Left ventricle myocardium inferior (tissue), 1 donor: Measurements from ENCODE around the gene C2CD5. TPM values are rescaled to one million over a fixed set of nuclear protein-coding genes. Genes with fewer than 3 reads are reported as not detected.

ENCODE experiments used
- DNase-seq: peaks from one replicate; pipeline ENCODE4 v3.0.0-alpha.2; 2020
- H3K27ac ChIP-seq: fragments of 200-600 bp; replicated peaks from 2 replicates; pipeline ENCODE4 v1.8.0; 2021
- H3K27me3 ChIP-seq: fragments of 200-600 bp; 2 replicates; pipeline ENCODE4 v1.8.0; 2021; ENCODE audit warnings: low read depth
- H3K36me3 ChIP-seq: fragments of 200-600 bp; 2 replicates; pipeline ENCODE4 v1.8.0; 2021
- H3K4me1 ChIP-seq: fragments of 200-600 bp; 2 replicates; pipeline ENCODE4 v1.8.0; 2021
- H3K4me3 ChIP-seq: fragments of 200-600 bp; 2 replicates; pipeline ENCODE4 v1.8.0; 2021; ENCODE audit warnings: mild to moderate bottlenecking, moderate library complexity
- H3K9me3 ChIP-seq: fragments of 200-600 bp; replicated peaks from 2 replicates; pipeline ENCODE4 v1.8.0; 2021
- intact Hi-C: fragments of 100-400 bp; cut with micrococcal nuclease; formaldehyde crosslinking; loops from one replicate; pipeline ENCODE4 v1.11.0; 2022
- long read RNA-seq: library from polyadenylated mRNA; unstranded; transcript quantifications from one replicate; pipeline ENCODE4 v2.0.0, GENCODE V29; 2021
- total RNA-seq: library from RNA; stranded (reverse); fragmentation: NEBNext Ultra II Directional; extraction: Animal tissue kit (Norgen Biotek cat#: 25700); gene quantifications from one replicate; pipeline ENCODE4 v1.2.1, GENCODE V29; 2021
- TF ChIP-seq, protein P1 (sequence below): fragments of 200-600 bp; IDR thresholded peaks from 2 replicates; pipeline ENCODE4 v1.8.0; 2021; ENCODE audit warnings: antibody characterized with exemption, mild to moderate bottlenecking, borderline replicate concordance
- donor health status: DM: no; HTN: yes; CAD: no; lungs with severe emphysema.

The C2CD5 gene, protein sequence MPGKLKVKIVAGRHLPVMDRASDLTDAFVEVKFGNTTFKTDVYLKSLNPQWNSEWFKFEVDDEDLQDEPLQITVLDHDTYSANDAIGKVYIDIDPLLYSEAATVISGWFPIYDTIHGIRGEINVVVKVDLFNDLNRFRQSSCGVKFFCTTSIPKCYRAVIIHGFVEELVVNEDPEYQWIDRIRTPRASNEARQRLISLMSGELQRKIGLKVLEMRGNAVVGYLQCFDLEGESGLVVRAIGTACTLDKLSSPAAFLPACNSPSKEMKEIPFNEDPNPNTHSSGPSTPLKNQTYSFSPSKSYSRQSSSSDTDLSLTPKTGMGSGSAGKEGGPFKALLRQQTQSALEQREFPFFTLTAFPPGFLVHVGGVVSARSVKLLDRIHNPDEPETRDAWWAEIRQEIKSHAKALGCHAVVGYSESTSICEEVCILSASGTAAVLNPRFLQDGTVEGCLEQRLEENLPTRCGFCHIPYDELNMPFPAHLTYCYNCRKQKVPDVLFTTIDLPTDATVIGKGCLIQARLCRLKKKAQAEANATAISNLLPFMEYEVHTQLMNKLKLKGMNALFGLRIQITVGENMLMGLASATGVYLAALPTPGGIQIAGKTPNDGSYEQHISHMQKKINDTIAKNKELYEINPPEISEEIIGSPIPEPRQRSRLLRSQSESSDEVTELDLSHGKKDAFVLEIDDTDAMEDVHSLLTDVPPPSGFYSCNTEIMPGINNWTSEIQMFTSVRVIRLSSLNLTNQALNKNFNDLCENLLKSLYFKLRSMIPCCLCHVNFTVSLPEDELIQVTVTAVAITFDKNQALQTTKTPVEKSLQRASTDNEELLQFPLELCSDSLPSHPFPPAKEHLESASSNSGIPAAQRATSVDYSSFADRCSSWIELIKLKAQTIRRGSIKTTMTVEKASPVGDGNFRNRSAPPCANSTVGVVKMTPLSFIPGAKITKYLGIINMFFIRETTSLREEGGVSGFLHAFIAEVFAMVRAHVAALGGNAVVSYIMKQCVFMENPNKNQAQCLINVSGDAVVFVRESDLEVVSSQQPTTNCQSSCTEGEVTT
- total RNA-seq, result 22.5 TPM
- long read RNA-seq, partial matches to known transcripts, result 7 of 17 reads
- long read RNA-seq, other reads (novel, unspliced or antisense), result 9 of 17 reads

DNA sequence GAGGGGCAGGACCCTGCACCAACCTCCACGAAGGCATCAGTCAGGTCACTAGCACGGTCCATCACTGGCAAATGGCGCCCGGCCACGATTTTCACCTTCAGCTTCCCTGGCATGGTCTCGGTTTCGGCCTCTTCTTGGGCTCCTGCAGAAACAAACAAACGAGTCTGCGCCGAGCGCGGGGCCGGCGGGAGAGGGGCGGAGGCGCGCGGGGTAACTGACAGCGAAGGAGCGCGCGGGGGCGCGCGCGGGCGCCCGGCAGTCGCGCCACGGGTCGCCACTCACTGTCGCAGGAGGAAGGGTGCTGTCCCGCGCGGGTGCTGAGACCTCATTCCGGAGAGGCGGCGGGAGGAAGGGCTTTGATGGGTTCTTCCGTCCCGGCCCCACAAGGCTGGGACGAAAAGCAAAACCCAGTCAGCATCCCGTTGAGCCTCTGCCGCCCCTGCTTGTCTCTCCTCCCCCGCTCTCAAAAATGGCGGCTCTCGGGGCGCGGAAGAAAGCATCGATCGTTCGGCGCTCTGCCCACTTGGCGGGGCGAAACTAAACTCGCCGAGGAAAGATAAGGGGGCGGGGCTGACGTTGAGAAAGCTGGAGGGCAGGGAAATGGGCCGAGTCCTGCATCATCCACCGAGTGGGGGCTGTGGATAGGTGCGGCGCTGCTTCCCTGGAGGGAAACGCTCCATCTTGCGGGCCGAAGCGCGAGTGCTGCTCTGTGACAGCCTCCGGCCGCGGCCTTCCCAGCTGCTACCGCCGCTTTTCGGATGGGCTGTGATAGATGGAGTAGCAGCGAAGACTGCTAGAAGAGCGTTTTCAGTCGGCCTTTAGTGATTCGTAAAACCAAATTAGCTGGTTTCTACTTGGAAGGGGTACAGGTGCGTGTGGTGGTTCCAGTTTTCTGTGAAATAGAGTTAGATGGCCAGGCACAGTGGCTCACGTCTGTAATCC lies at the start of gene C2CD5:
TSS of gene C2CD5 (minus strand) at position 505 of the 942 bp plus-strand sequence. CDS start at position 113, 392 bp downstream.
- Histone ChIP-seq H3K27me3 (no peaks in the 10 kb centered on the region), H3K9me3 (no peaks in the 10 kb centered on the region), H3K27ac (peak within 1 kb of the TSS; percentile 98), H3K36me3 (no peaks in the 10 kb centered on the region), H3K4me3 (peak within 1 kb of the TSS; percentile 94), H3K4me1 (peaks cover 51% of the 10 kb centered on the region)
- intact Hi-C loops, result loop anchor here (5.0 kb wide), 1 partner anchor 83 kb away; the partner anchor contains the start of gene ETNK1
- TF ChIP-seq, protein P1, sequence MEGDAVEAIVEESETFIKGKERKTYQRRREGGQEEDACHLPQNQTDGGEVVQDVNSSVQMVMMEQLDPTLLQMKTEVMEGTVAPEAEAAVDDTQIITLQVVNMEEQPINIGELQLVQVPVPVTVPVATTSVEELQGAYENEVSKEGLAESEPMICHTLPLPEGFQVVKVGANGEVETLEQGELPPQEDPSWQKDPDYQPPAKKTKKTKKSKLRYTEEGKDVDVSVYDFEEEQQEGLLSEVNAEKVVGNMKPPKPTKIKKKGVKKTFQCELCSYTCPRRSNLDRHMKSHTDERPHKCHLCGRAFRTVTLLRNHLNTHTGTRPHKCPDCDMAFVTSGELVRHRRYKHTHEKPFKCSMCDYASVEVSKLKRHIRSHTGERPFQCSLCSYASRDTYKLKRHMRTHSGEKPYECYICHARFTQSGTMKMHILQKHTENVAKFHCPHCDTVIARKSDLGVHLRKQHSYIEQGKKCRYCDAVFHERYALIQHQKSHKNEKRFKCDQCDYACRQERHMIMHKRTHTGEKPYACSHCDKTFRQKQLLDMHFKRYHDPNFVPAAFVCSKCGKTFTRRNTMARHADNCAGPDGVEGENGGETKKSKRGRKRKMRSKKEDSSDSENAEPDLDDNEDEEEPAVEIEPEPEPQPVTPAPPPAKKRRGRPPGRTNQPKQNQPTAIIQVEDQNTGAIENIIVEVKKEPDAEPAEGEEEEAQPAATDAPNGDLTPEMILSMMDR, result peak; percentile 51
- peak; percentile 97 for DNase-seq

DNA sequence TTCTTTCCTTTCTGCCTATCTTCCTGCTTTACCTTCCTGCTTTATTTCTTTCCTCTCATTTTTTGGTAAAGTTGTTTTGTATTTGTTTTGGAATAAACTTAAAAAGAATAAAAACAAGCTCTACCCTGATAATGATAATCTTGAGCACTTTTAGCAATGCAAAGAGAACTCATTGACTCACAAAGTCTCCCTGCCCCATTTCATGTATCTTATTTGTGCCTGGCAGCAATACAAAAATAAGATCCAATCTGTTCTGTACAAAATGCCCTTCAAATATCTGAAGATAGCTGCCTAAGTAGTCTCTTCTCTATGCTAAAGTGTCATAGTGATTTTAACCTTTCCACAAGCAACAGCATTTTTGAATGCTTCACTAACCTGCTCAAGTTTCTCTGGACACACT lies 49.5 kb upstream of the C2CD5 start:
- no peak for DNase-seq
- H3K36me3 ChIP-seq, result no peaks in the 10 kb centered on the region
- TF ChIP-seq, protein P1, result no peak

DNA sequence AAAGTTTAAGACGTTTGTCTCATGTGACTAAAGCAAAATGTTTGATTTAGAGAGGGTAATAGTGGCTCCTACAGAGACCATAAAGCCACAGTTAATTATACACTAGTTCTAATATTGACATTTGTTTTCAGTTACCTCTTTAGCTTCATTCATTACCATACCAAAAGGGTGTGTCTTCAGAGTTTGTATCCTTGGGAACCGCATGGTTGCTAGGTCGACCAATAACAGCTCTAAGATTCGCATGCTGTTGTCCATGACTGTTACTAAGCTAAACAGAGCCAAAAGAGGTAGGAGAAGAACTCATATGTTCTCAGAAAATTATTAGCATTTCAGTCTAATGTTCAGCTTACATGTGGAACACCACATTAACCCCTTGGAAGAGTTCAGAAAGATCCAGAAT lies 44.5 kb upstream of the C2CD5 start:
- no peak for DNase-seq
- H3K4me3 ChIP-seq, result no peak overlapping the region
- H3K4me1 ChIP-seq, result no peaks in the 10 kb centered on the region
- TF ChIP-seq, protein P1, result no peak
- H3K9me3 ChIP-seq, result no peaks in the 10 kb centered on the region
- H3K36me3 ChIP-seq, result no peaks in the 10 kb centered on the region
- no peak overlapping the region for H3K27ac ChIP-seq
- intact Hi-C loops, result no loop called here
- no peaks in the 10 kb centered on the region for H3K27me3 ChIP-seq

More for the DNA sequence above, 49.5 kb upstream of the C2CD5 start:
- H3K27ac ChIP-seq, result no peak overlapping the region
- no peaks in the 10 kb centered on the region for H3K4me1 ChIP-seq
- no peaks in the 10 kb centered on the region for H3K27me3 ChIP-seq
- intact Hi-C loops, result no loop called here
- H3K9me3 ChIP-seq, result no peaks in the 10 kb centered on the region
- H3K4me3 ChIP-seq, result no peak overlapping the region

DNA sequence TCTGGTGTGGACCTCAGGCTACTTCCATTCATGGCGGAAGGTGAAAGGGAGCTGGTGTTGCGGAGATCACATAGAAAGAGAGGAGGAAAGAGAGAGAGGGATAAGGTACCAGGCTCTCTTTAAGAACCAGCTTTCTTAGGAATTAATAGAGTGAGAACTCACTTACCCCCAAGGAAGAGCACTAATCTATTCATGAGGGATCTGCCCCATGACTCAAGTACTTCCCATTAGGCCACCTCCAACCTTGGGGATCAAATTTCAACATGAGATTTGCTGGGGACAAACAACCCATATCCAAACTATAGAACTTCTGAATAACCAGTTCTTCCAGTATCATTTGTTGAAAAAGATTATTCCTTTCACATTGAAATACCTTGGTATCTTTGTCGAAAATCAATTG lies 34.0 kb upstream of the C2CD5 start:
- H3K9me3 ChIP-seq, result no peaks in the 10 kb centered on the region
- no peak for DNase-seq
- intact Hi-C loops, result no loop called here
- H3K4me1 ChIP-seq, result no peaks in the 10 kb centered on the region
- H3K27ac ChIP-seq, result no peak overlapping the region
- no peaks in the 10 kb centered on the region for H3K27me3 ChIP-seq
- no peaks in the 10 kb centered on the region for H3K36me3 ChIP-seq
- TF ChIP-seq, protein P1, result no peak
- no peak overlapping the region for H3K4me3 ChIP-seq
